ENCODE results near the gene ABCC9. TPM values are rescaled to one million over a fixed set of nuclear protein-coding genes. Genes with fewer than 3 reads are reported as not detected.

Gene ABCC9
- total RNA-seq, 1 donor from 2014 or later, result 27.5 TPM

Other genes with a start within 250 kb of the ABCC9 start
- 12.8 TPM for gene KCNJ8, start 166.7 kb downstream of the ABCC9 start, total RNA-seq
- gene CMAS, start 104.8 kb upstream of the ABCC9 start, total RNA-seq, result 26.1 TPM